Adrenal gland (tissue), 5 donors: ENCODE measurements around the gene WHRN.

Source experiments
- CTCF ChIP-seq, 6 experiments: fragments of 450-650 bp in 4 of 6; fragments of 200-600 bp in 2 of 6; sonication (generic) in 1 of 6; IDR thresholded peaks; 1 replicate in 5 of 6; 2 replicates in 1 of 6; pipeline versions ENCODE4 v1.5.1 to v1.8.0; 2016 to 2021; ENCODE audit warnings: antibody characterized with exemption in 6 of 6, mild to moderate bottlenecking in 2 of 6, moderate library complexity in 1 of 6
- POLR2A ChIP-seq, 2 donors: fragments of 450-650 bp; IDR thresholded peaks; one replicate each; pipeline ENCODE4 v1.6.1; 2017; ENCODE audit warnings: antibody characterized with exemption in 2 of 2, mild to moderate bottlenecking in 2 of 2, moderate library complexity in 1 of 2
- donor health status: DM: no; HTN: no; CAD: no.

GRCh38 chr9:114442022-114442421, 63.3 kb downstream of the WHRN start:
- no peak for TF ChIP-seq CTCF (IDR thresholded peaks at IDR 0.05)
- TF ChIP-seq POLR2A (IDR thresholded peaks at IDR 0.05) = no peak
